Caco-2 (cell line): ENCODE data around the gene MYO19. TPM values are rescaled to one million over a fixed set of nuclear protein-coding genes. Genes with fewer than 3 reads are reported as not detected.
A peak's percentile ranks its signal among the peaks of the same experiment; 100 is the strongest.

ENCODE experiments used
- Bru-seq: library from RNA; stranded (reverse); fragments of 400-500 nt; gene quantifications from one replicate; lab custom pipeline; 2021; lab: Mats Ljungman, UMichigan
- BruChase-seq, 2 experiments: library from RNA; stranded (reverse); fragments of 400-500 nt; gene quantifications; one replicate each; lab custom pipeline; 2021; lab: Mats Ljungman, UMichigan
- BruUV-seq: library from RNA; stranded (reverse); fragments of 400-500 nt; replicated peaks from 2 replicates; lab custom pipeline; 2021; lab: Mats Ljungman, UMichigan
- CTCF ChIA-PET: fragments of 300-600 bp; sonication (Branson Sonifier 250); formaldehyde crosslinking; loops from one replicate; lab custom pipeline; 2022; ENCODE audit warnings: antibody characterized with exemption; lab: Charles Lee
- POLR2A ChIA-PET: fragments of 300-600 bp; sonication (Branson Sonifier 250); formaldehyde crosslinking; loops from one replicate; lab custom pipeline; 2022; ENCODE audit warnings: antibody characterized with exemption; lab: Charles Lee
- DNase-seq, 2 experiments: peaks; one replicate each; pipeline versions ENCODE4 v3.0.0 to v3.0.0-alpha.2; 2020 to 2022
- H3K27me3 ChIP-seq: replicated peaks from 2 replicates; pipeline ENCODE4 v1.6.0; 2011; ENCODE audit warnings: low read length; ENCODE audit not compliant: control insufficient read depth, insufficient read depth
- H3K36me3 ChIP-seq: 2 replicates; pipeline ENCODE4 v1.5.1; 2011; ENCODE audit warnings: low read length; ENCODE audit not compliant: control insufficient read depth, insufficient read depth
- H3K4me1 ChIP-seq: fragments of 250-450 bp; sonication (Bioruptor Pico); 2 replicates; pipeline ENCODE4 v1.5.1; 2020; ENCODE audit warnings: mild to moderate bottlenecking
- H3K4me3 ChIP-seq: 2 replicates; pipeline ENCODE4 v1.5.1; 2011; ENCODE audit warnings: low read depth, mild to moderate bottlenecking, control low read depth, low read length
- H3K9me3 ChIP-seq: fragments of 250-450 bp; sonication (Bioruptor Pico); 2 replicates; pipeline ENCODE4 v1.5.1; 2020; ENCODE audit warnings: mild to moderate bottlenecking, moderate library complexity
- H3K27ac Mint-ChIP-seq: one replicate; pipeline ENCODE4 v1.8.0; 2022; ENCODE audit warnings: mixed read lengths; ENCODE audit not compliant: unreplicated experiment
- H3K27me3 Mint-ChIP-seq: one replicate; pipeline ENCODE4 v1.8.0; 2022; ENCODE audit warnings: mixed read lengths; ENCODE audit not compliant: insufficient read depth, unreplicated experiment
- H3K36me3 Mint-ChIP-seq: one replicate; pipeline ENCODE4 v1.8.0; 2022; ENCODE audit warnings: mild to moderate bottlenecking, mixed read lengths; ENCODE audit not compliant: insufficient read depth, unreplicated experiment
- H3K4me1 Mint-ChIP-seq: one replicate; pipeline ENCODE4 v1.8.0; 2022; ENCODE audit warnings: low read depth, mixed read lengths; ENCODE audit not compliant: unreplicated experiment
- H3K4me3 Mint-ChIP-seq: one replicate; pipeline ENCODE4 v1.8.0; 2022; ENCODE audit warnings: mild to moderate bottlenecking, moderate library complexity, mixed read lengths; ENCODE audit not compliant: unreplicated experiment
- H3K9me3 Mint-ChIP-seq: one replicate; pipeline ENCODE4 v1.8.0; 2022; ENCODE audit warnings: mixed read lengths; ENCODE audit not compliant: unreplicated experiment
- intact Hi-C: fragments of 100-400 bp; cut with micrococcal nuclease; formaldehyde crosslinking; loops from one replicate; pipeline ENCODE4 v1.10.0; 2022; ENCODE audit not compliant: unreplicated experiment
- long read RNA-seq: library from polyadenylated mRNA; stranded (forward); transcript quantifications from one replicate; pipeline ENCODE4 v2.0.0, GENCODE V29; 2022
- total RNA-seq: library from RNA; stranded (reverse); gene quantifications from 2 replicates; pipeline ENCODE4 v1.2.3, GENCODE V29; 2022
- TF ChIP-seq, protein P1 (sequence below), 2 experiments: fragments of 200-600 bp in 1 of 2; IDR thresholded peaks; 1 replicate in 1 of 2; 2 replicates in 1 of 2; pipeline versions ENCODE4 v1.5.1 to v1.8.0; 2011 to 2022; ENCODE audit warnings: antibody characterized with exemption in 1 of 2, control low read depth in 1 of 2, inconsistent platforms in 1 of 2, low read depth in 1 of 2, low read length in 1 of 2, mild to moderate bottlenecking in 1 of 2, moderate library complexity in 1 of 2; ENCODE audit not compliant: insufficient read depth in 1 of 2, severe bottlenecking in 1 of 2, unreplicated experiment in 1 of 2

MYO19 gene, protein sequence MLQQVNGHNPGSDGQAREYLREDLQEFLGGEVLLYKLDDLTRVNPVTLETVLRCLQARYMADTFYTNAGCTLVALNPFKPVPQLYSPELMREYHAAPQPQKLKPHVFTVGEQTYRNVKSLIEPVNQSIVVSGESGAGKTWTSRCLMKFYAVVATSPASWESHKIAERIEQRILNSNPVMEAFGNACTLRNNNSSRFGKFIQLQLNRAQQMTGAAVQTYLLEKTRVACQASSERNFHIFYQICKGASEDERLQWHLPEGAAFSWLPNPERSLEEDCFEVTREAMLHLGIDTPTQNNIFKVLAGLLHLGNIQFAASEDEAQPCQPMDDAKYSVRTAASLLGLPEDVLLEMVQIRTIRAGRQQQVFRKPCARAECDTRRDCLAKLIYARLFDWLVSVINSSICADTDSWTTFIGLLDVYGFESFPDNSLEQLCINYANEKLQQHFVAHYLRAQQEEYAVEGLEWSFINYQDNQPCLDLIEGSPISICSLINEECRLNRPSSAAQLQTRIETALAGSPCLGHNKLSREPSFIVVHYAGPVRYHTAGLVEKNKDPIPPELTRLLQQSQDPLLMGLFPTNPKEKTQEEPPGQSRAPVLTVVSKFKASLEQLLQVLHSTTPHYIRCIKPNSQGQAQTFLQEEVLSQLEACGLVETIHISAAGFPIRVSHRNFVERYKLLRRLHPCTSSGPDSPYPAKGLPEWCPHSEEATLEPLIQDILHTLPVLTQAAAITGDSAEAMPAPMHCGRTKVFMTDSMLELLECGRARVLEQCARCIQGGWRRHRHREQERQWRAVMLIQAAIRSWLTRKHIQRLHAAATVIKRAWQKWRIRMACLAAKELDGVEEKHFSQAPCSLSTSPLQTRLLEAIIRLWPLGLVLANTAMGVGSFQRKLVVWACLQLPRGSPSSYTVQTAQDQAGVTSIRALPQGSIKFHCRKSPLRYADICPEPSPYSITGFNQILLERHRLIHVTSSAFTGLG
- 153 and 177 TPM in 2 replicates for total RNA-seq
- Bru-seq, nascent RNA, result percentile 90 among the genes with signal in this experiment
- percentile 96 among the genes with signal in this experiment for BruChase-seq, experiment 1, labeled RNA remaining after a 2-hour chase
- percentile 94 among the genes with signal in this experiment for BruChase-seq, experiment 2, labeled RNA remaining after a 6-hour chase
- long read RNA-seq, full-length matches to known transcripts, result 30 of 95 reads
- long read RNA-seq, partial matches to known transcripts, result 23 of 95 reads
- long read RNA-seq, other reads (novel, unspliced or antisense), result 42 of 95 reads

GRCh38 chr17:36534840-36535668, at the start of gene MYO19, which contains the start of gene PIGW:
Gene MYO19, minus strand, starts transcription at chr17:36534868. Its CDS starts 2,330 bp downstream, at chr17:36532538.
Gene PIGW, plus strand, starts transcription at chr17:36534987. Its CDS starts 2,115 bp downstream, at chr17:36537102.
- peaks cover 77% of the 10 kb centered on the region for H3K36me3 Mint-ChIP-seq
- ChIA-PET CTCF (interaction anchor here (0.6 to 2.5 kb wide), 8 partner anchors 9 to 562 kb away, joined by 3 to 16 read pairs (median 5); partner anchors contain the start of genes GGNBP2 and MRM1), POLR2A (interaction anchor here (0.5 to 3.2 kb wide), 7 partner anchors 9 to 591 kb away, joined by 4 to 19 read pairs (median 9); partner anchors contain the start of genes GGNBP2 and MRM1)
- DNase-seq, result peak; percentile 95 to 96
- H3K4me1 ChIP-seq, result peaks cover 10% of the 10 kb centered on the region
- H3K27me3 ChIP-seq, result no peaks in the 10 kb centered on the region
- no peaks in the 10 kb centered on the region for H3K9me3 Mint-ChIP-seq
- peaks cover 13% of the 10 kb centered on the region for H3K4me1 Mint-ChIP-seq
- H3K27me3 Mint-ChIP-seq, result no peaks in the 10 kb centered on the region
- intact Hi-C loops, result loop anchor here (1.0 to 2.0 kb wide), 2 partner anchors 9 to 66 kb away; partner anchors contain the start of genes GGNBP2 and MRM1
- peak within 1 kb of the TSS; percentile 99 for H3K27ac Mint-ChIP-seq
- H3K4me3 ChIP-seq, result peak within 1 kb of the TSS; percentile 79
- H3K36me3 ChIP-seq, result 0 out of 2 replicates have a peak, but pooled peaks cover 2% of the 10 kb centered on the region
- peak within 1 kb of the TSS; percentile 97 for H3K4me3 Mint-ChIP-seq
- TF ChIP-seq, protein P1, sequence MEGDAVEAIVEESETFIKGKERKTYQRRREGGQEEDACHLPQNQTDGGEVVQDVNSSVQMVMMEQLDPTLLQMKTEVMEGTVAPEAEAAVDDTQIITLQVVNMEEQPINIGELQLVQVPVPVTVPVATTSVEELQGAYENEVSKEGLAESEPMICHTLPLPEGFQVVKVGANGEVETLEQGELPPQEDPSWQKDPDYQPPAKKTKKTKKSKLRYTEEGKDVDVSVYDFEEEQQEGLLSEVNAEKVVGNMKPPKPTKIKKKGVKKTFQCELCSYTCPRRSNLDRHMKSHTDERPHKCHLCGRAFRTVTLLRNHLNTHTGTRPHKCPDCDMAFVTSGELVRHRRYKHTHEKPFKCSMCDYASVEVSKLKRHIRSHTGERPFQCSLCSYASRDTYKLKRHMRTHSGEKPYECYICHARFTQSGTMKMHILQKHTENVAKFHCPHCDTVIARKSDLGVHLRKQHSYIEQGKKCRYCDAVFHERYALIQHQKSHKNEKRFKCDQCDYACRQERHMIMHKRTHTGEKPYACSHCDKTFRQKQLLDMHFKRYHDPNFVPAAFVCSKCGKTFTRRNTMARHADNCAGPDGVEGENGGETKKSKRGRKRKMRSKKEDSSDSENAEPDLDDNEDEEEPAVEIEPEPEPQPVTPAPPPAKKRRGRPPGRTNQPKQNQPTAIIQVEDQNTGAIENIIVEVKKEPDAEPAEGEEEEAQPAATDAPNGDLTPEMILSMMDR (IDR thresholded peaks at IDR 0.05; ENCODE audit: insufficient read depth in 1 of 2, low read depth in 1 of 2, low read length in 1 of 2, severe bottlenecking in 1 of 2, unreplicated experiment in 1 of 2), result peak in 1 of 2 experiments; percentile 17
- no peaks in the 10 kb centered on the region for H3K9me3 ChIP-seq
- BruUV-seq, result no TSS peak

GRCh38 chr17:36583787-36584186, 49.1 kb upstream of the MYO19 start:
- H3K36me3 Mint-ChIP-seq, result peaks cover 85% of the 10 kb centered on the region
- TF ChIP-seq, protein P1 (IDR thresholded peaks at IDR 0.05; ENCODE audit: insufficient read depth in 1 of 2, low read depth in 1 of 2, low read length in 1 of 2, severe bottlenecking in 1 of 2, unreplicated experiment in 1 of 2), result no peak
- Histone ChIP-seq H3K36me3 (peaks cover 3% of the 10 kb centered on the region), H3K4me1 (no peaks in the 10 kb centered on the region), H3K9me3 (no peaks in the 10 kb centered on the region), H3K27me3 (no peaks in the 10 kb centered on the region), H3K4me3 (no peak overlapping the region)
- ChIA-PET POLR2A (no interaction called here), CTCF (no interaction called here)
- intact Hi-C loops, result no loop called here
- BruUV-seq, result no TSS peak
- H3K27ac Mint-ChIP-seq, result no peak overlapping the region
- H3K27me3 Mint-ChIP-seq, result no peaks in the 10 kb centered on the region
- H3K4me1 Mint-ChIP-seq, result no peaks in the 10 kb centered on the region
- H3K9me3 Mint-ChIP-seq, result no peaks in the 10 kb centered on the region
- no peak for DNase-seq
- H3K4me3 Mint-ChIP-seq, result no peak overlapping the region
